OCI-LY7 (cell line): Measurements from ENCODE around the gene KIF17. TPM values are rescaled to one million over a fixed set of nuclear protein-coding genes. Genes with fewer than 3 reads are reported as not detected.

Source experiments
- BruUV-seq: library from RNA; stranded (reverse); fragments of 400-500 nt; replicated peaks from 2 replicates; lab custom pipeline; 2021; lab: Mats Ljungman, UMichigan
- CTCF ChIA-PET: fragments of 300-600 bp; sonication (Branson Sonifier 250); formaldehyde crosslinking; loops from one replicate; lab custom pipeline; 2022; ENCODE audit warnings: antibody characterized with exemption; ENCODE audit not compliant: unreplicated experiment; lab: Charles Lee
- POLR2A ChIA-PET: fragments of 300-600 bp; sonication (Branson Sonifier 250); formaldehyde crosslinking; loops from one replicate; lab custom pipeline; 2022; ENCODE audit warnings: antibody characterized with exemption; lab: Charles Lee
- DNase-seq: peaks from one replicate; pipeline ENCODE4 v3.0.0-alpha.2; 2015; ENCODE audit warnings: low spot score
- H2AFZ ChIP-seq: fragments of 200-600 bp; sonication (generic), shearing (Covaris generic); 2 replicates; pipeline ENCODE4 v1.6.1; 2014; ENCODE audit warnings: mild to moderate bottlenecking, antibody characterized with exemption, low read length, moderate library complexity
- H3K27ac ChIP-seq: fragments of 200-600 bp; sonication (generic); 2 replicates; pipeline ENCODE4 v1.5.1; 2014; ENCODE audit warnings: mixed run types, low read depth, mild to moderate bottlenecking, moderate library complexity, low read length, inconsistent platforms; ENCODE audit not compliant: poor library complexity, severe bottlenecking
- H3K36me3 ChIP-seq: fragments of 200-600 bp; sonication (generic); 2 replicates; pipeline ENCODE4 v1.6.1; 2014; ENCODE audit warnings: mild to moderate bottlenecking, antibody characterized with exemption, low read length, moderate library complexity, mixed read lengths; ENCODE audit not compliant: insufficient read depth
- H3K4me1 ChIP-seq: fragments of 200-600 bp; sonication (generic); 2 replicates; pipeline ENCODE4 v1.5.1; 2014; ENCODE audit warnings: mild to moderate bottlenecking, low read length; ENCODE audit not compliant: insufficient read depth, poor library complexity, severe bottlenecking
- H3K4me2 ChIP-seq: fragments of 200-600 bp; sonication (generic); 2 replicates; pipeline ENCODE4 v1.6.1; 2014; ENCODE audit warnings: mild to moderate bottlenecking, low read length
- H3K4me3 ChIP-seq: fragments of 200-600 bp; sonication (generic); 2 replicates; pipeline ENCODE4 v1.5.1; 2014; ENCODE audit warnings: mild to moderate bottlenecking, low read depth, low read length; ENCODE audit not compliant: poor library complexity, severe bottlenecking
- H3K79me2 ChIP-seq: fragments of 200-600 bp; sonication (generic); 2 replicates; pipeline ENCODE4 v1.6.1; 2016; ENCODE audit warnings: low read depth, mild to moderate bottlenecking, low read length, moderate library complexity, mixed read lengths; ENCODE audit not compliant: insufficient read depth
- H3K9me2 ChIP-seq: fragments of 200-600 bp; sonication (generic); 2 replicates; pipeline ENCODE4 v1.6.1; 2016; ENCODE audit warnings: mild to moderate bottlenecking, low read length, mixed read lengths; ENCODE audit not compliant: insufficient read depth
- H3K9me3 ChIP-seq: fragments of 200-600 bp; sonication (generic); 2 replicates; pipeline ENCODE4 v1.6.1; 2014; ENCODE audit warnings: mild to moderate bottlenecking, mixed run types, low read length, mixed read lengths
- H4K20me1 ChIP-seq: fragments of 200-600 bp; sonication (generic); 2 replicates; pipeline ENCODE4 v1.6.1; 2014; ENCODE audit warnings: mild to moderate bottlenecking, antibody characterized with exemption, low read length, moderate library complexity, mixed read lengths; ENCODE audit not compliant: insufficient read depth
- CTCF ChIP-seq: fragments of 200-600 bp; sonication (generic); conservative IDR thresholded peaks from 2 replicates; pipeline ENCODE4 v1.5.1; 2014; ENCODE audit warnings: mild to moderate bottlenecking, antibody characterized with exemption, low read length, moderate library complexity, mixed read lengths
- EZH2phosphoT487 ChIP-seq: fragments of 200-600 bp; sonication (generic); IDR thresholded peaks from 2 replicates; pipeline ENCODE4 v1.6.1; 2018; ENCODE audit warnings: low read depth, borderline replicate concordance, mild to moderate bottlenecking, mixed run types, antibody characterized with exemption, low read length, moderate library complexity, mixed read lengths
- intact Hi-C: fragments of 100-400 bp; cut with micrococcal nuclease; formaldehyde crosslinking; loops from one replicate; pipeline ENCODE4 v1.10.0; 2022; ENCODE audit not compliant: unreplicated experiment
- total RNA-seq, 2 experiments: library from RNA; depleted of rRNA in 1 of 2; stranded (reverse); fragments of >200 nt in 1 of 2; shearing (Covaris generic) in 1 of 2; gene quantifications; 2 replicates each; pipeline ENCODE4 v1.2.3, GENCODE V29; 2014 to 2022

Gene KIF17
- total RNA-seq, 2 experiments from 2014 or later, result 1.1 TPM; not detected in 1

GRCh38 chr1:20699558-20699957 lies 18.2 kb downstream of the KIF17 start:
- no peaks in the 10 kb centered on the region for H3K4me1 ChIP-seq
- H3K9me2 ChIP-seq, result no peaks in the 10 kb centered on the region
- H3K4me3 ChIP-seq, result no peak overlapping the region
- ChIA-PET CTCF (interaction anchor here (0.6 kb wide), 1 partner anchor 29 kb away, joined by 3 read pairs; no protein-coding TSS in a partner anchor), POLR2A (no interaction called here)
- DNase-seq, result no peak
- no peaks in the 10 kb centered on the region for H3K36me3 ChIP-seq
- no peak overlapping the region for H3K27ac ChIP-seq
- no peaks in the 10 kb centered on the region for H4K20me1 ChIP-seq
- intact Hi-C loops, result loop anchor here (10.0 kb wide), 1 partner anchor 265 kb away; no protein-coding TSS in a partner anchor
- no TSS peak for BruUV-seq
- no peak overlapping the region for H2AFZ ChIP-seq
- no peaks in the 10 kb centered on the region for H3K79me2 ChIP-seq
- TF ChIP-seq EZH2phosphoT487, result no peak
- no peak for TF ChIP-seq CTCF
- no peak overlapping the region for H3K4me2 ChIP-seq
- H3K9me3 ChIP-seq, result no peaks in the 10 kb centered on the region

GRCh38 chr1:20698195-20698910 lies 19.5 kb downstream of the KIF17 start:
- Histone ChIP-seq H4K20me1 (no peaks in the 10 kb centered on the region), H3K4me3 (no peak overlapping the region), H3K9me3 (no peaks in the 10 kb centered on the region), H3K9me2 (no peaks in the 10 kb centered on the region), H3K79me2 (no peaks in the 10 kb centered on the region), H3K4me2 (no peak overlapping the region), H3K4me1 (no peaks in the 10 kb centered on the region), H3K27ac (no peak overlapping the region), H3K36me3 (no peaks in the 10 kb centered on the region), H2AFZ (no peak overlapping the region)
- DNase-seq, result no peak
- TF ChIP-seq CTCF (no peak), EZH2phosphoT487 (no peak)
- ChIA-PET POLR2A (no interaction called here), CTCF (no interaction called here)
- no TSS peak for BruUV-seq
- intact Hi-C loops, result loop anchor here (10.0 kb wide), 1 partner anchor 266 kb away; no protein-coding TSS in a partner anchor

DNA sequence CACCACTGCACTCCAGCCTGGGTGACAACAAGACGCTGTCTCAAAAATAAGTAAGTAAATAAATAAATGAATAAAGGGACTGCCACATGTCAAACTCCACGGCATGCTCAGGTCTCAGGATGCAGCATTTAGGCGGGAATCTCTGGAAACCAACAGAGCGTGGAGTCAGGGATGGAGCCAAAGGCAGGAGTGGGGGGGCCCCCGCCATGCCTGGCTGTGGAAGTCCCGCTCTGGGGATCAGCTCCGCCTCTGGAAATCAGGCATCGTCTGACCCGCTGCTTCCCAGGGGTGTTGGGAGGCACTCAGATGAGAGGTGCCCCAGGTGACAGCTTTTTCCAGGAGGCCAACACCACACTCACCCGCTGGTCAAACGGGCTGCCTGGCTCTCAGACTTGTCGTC lies 20.2 kb downstream of the KIF17 start:
- no peaks in the 10 kb centered on the region for H3K9me2 ChIP-seq
- no peaks in the 10 kb centered on the region for H3K79me2 ChIP-seq
- no peaks in the 10 kb centered on the region for H3K36me3 ChIP-seq
- BruUV-seq, result no TSS peak
- no peak for DNase-seq
- H3K27ac ChIP-seq, result no peak overlapping the region
- ChIA-PET CTCF (interaction anchor here (0.9 to 1.3 kb wide), 2 partner anchors 15 to 21 kb away, joined by 3 to 4 read pairs; partner anchors contain the start of gene KIF17), POLR2A (interaction anchor here (1.4 kb wide), 1 partner anchor 20 kb away, joined by 3 read pairs; no protein-coding TSS in a partner anchor)
- intact Hi-C loops, result loop anchor here (2.0 to 10.0 kb wide), 2 partner anchors 35 to 267 kb away; partner anchors contain the start of gene SH2D5
- H3K4me2 ChIP-seq, result no peak overlapping the region
- no peaks in the 10 kb centered on the region for H3K4me1 ChIP-seq
- TF ChIP-seq CTCF, result no peak
- no peak for TF ChIP-seq EZH2phosphoT487
- no peak overlapping the region for H3K4me3 ChIP-seq
- no peaks in the 10 kb centered on the region for H3K9me3 ChIP-seq
- no peaks in the 10 kb centered on the region for H4K20me1 ChIP-seq
- H2AFZ ChIP-seq, result no peak overlapping the region
